NCI-H1417 (cell line): ENCODE measurements around the gene OR2AP1.
"Not testable (repeated sequence)": the region's sequence is repeated elsewhere in the genome, so short reads cannot be mapped to it uniquely, and the experiment has no call there.

Source experiments
- DNase-seq, 3 experiments: peaks; one replicate each; lab custom pipeline; 2025; lab: John Stamatoyannopoulos, UW

OR2AP1 gene

GRCh38 chr12:55572168-55572567, at the start of gene OR2AP1:
OR2AP1 (plus strand) TSS chr12:55572468; CDS start chr12:55574415, 1,947 bp downstream.
- no peak for DNase-seq

GRCh38 chr12:55548235-55548634, 24.0 kb upstream of the OR2AP1 start:
- not testable (repeated sequence) for DNase-seq

GRCh38 chr12:55548756-55549155, 23.5 kb upstream of the OR2AP1 start:
- DNase-seq: no peak

- DNase-seq: no peak
These were observed 23.0 kb upstream of the OR2AP1 start, which contains the start of gene OR6C4 for GRCh38 chr12:55549302-55549701. OR6C4 (plus strand) TSS chr12:55549602; CDS start chr12:55551227, 1,625 bp downstream.

- no peak for DNase-seq
These were observed 18.0 kb upstream of the OR2AP1 start for GRCh38 chr12:55554296-55554695.

GRCh38 chr12:55570060-55570459, 2.2 kb upstream of the OR2AP1 start:
- not testable (repeated sequence) for DNase-seq

GRCh38 chr12:55570689-55571088, 1.6 kb upstream of the OR2AP1 start:
- not testable (repeated sequence) for DNase-seq

- DNase-seq: no peak
These were observed 9.8 kb downstream of the OR2AP1 start for GRCh38 chr12:55582066-55582465.

GRCh38 chr12:55585817-55586216, 13.5 kb downstream of the OR2AP1 start:
- no peak for DNase-seq

GRCh38 chr12:55590152-55590551, 17.9 kb downstream of the OR2AP1 start:
- DNase-seq: not testable (repeated sequence)

- no peak for DNase-seq
These were observed 35.7 kb downstream of the OR2AP1 start for GRCh38 chr12:55607821-55608594.

GRCh38 chr12:55610598-55610997, 38.3 kb downstream of the OR2AP1 start:
- no peak for DNase-seq

GRCh38 chr12:55612646-55613045, 40.4 kb downstream of the OR2AP1 start:
- no peak for DNase-seq

GRCh38 chr12:55614764-55615163, 42.5 kb downstream of the OR2AP1 start:
- DNase-seq: no peak

GRCh38 chr12:55619354-55620138, 47.3 kb downstream of the OR2AP1 start:
- DNase-seq: peak; percentile 74 to 98 (median 93)

- DNase-seq: no peak
These were observed 51.8 kb downstream of the OR2AP1 start for GRCh38 chr12:55624056-55624455.
